T-cell (primary cell): ENCODE measurements around the gene DDR1. TPM values are rescaled to one million over a fixed set of nuclear protein-coding genes. Genes with fewer than 3 reads are reported as not detected.

Experiments
- ATAC-seq, 4 experiments: fragments of 200-7000 bp in 3 of 4; fragments of 150-1000 bp in 1 of 4; cut with Tn5 transposase; replicated peaks in 1 of 4; 1 replicate in 3 of 4; 2 replicates in 1 of 4; pipeline ENCODE4 v1.10.0; 2021; ENCODE audit warnings: moderate library complexity in 3 of 4, mild to moderate bottlenecking in 2 of 4, moderate number of reproducible peaks in 1 of 4
- CTCF ChIA-PET, 2 donors: fragments of 300-600 bp; sonication (Branson Sonifier 250); formaldehyde crosslinking; loops; one replicate each; lab custom pipeline; 2022; ENCODE audit warnings: antibody characterized with exemption in 2 of 2; lab: Charles Lee
- POLR2A ChIA-PET, 2 donors: fragments of 300-600 bp; sonication (Branson Sonifier 250); formaldehyde crosslinking; loops; one replicate each; lab custom pipeline; 2022; ENCODE audit warnings: antibody characterized with exemption in 2 of 2; lab: Charles Lee
- DNase-seq, 35 experiments: peaks; one replicate each; pipeline versions ENCODE4 v3.0.0 to v3.0.0-alpha.2; 2013 to 2023
- H3K27ac ChIP-seq: one replicate; pipeline ENCODE4 v1.5.1; 2013; ENCODE audit warnings: low read length
- H3K27me3 ChIP-seq, 2 experiments: replicated peaks in 1 of 2; 1 replicate in 1 of 2; 2 replicates in 1 of 2; pipeline versions ENCODE4 v1.6.1 to v1.7.0; 2013; ENCODE audit warnings: low read length in 1 of 2, mixed read lengths in 1 of 2; ENCODE audit not compliant: control insufficient read depth in 2 of 2, insufficient read depth in 2 of 2; ENCODE audit errors: extremely low read depth in 1 of 2
- H3K36me3 ChIP-seq, 2 donors: 1 replicate in 1 of 2; 2 replicates in 1 of 2; pipeline versions ENCODE4 v1.6.1 to v1.7.0; 2013; ENCODE audit warnings: low read length in 1 of 2; ENCODE audit not compliant: control insufficient read depth in 2 of 2, insufficient read depth in 1 of 2; ENCODE audit errors: extremely low read depth in 1 of 2
- H3K4me1 ChIP-seq, 2 experiments: 1 replicate in 1 of 2; 2 replicates in 1 of 2; pipeline versions ENCODE4 v1.6.1 to v1.7.0; 2013; ENCODE audit warnings: low read length in 2 of 2, mixed read lengths in 1 of 2; ENCODE audit not compliant: insufficient read depth in 2 of 2, control insufficient read depth in 1 of 2; ENCODE audit errors: extremely low read depth in 1 of 2
- H3K4me3 ChIP-seq, 2 donors: 1 replicate in 1 of 2; 2 replicates in 1 of 2; pipeline versions ENCODE4 v1.5.1 to v1.7.0; 2013; ENCODE audit warnings: mild to moderate bottlenecking in 2 of 2, low read length in 1 of 2, moderate library complexity in 1 of 2; ENCODE audit not compliant: control insufficient read depth in 1 of 2; ENCODE audit errors: extremely low read depth in 1 of 2
- H3K9me3 ChIP-seq: 2 replicates; pipeline ENCODE4 v1.7.0; 2013
- H3K27ac Mint-ChIP-seq, 2 donors: one replicate each; pipeline ENCODE4 v1.8.0; 2020 to 2021; ENCODE audit warnings: mild to moderate bottlenecking in 2 of 2, mixed read lengths in 2 of 2
- H3K27me3 Mint-ChIP-seq, 2 donors: one replicate each; pipeline ENCODE4 v1.8.0; 2021 to 2022; ENCODE audit warnings: mixed read lengths in 2 of 2
- H3K36me3 Mint-ChIP-seq: one replicate; pipeline ENCODE4 v1.8.0; 2021; ENCODE audit warnings: mixed read lengths
- H3K4me1 Mint-ChIP-seq, 3 donors: one replicate each; pipeline ENCODE4 v1.8.0; 2020 to 2022; ENCODE audit warnings: mixed read lengths in 3 of 3, mild to moderate bottlenecking in 1 of 3
- H3K4me3 Mint-ChIP-seq, 3 donors: one replicate each; pipeline ENCODE4 v1.8.0; 2020 to 2022; ENCODE audit warnings: mild to moderate bottlenecking in 3 of 3, mixed read lengths in 3 of 3, moderate library complexity in 3 of 3
- H3K9me3 Mint-ChIP-seq, 3 donors: one replicate each; pipeline ENCODE4 v1.8.0; 2020 to 2022; ENCODE audit warnings: mixed read lengths in 3 of 3
- WGBS: methylation state at CpG from one replicate; pipeline ENCODE4 v1.1.5; 2013; ENCODE audit warnings: missing lambda C conversion rate; ENCODE audit not compliant: insufficient coverage; 5-methylcytosine and 5-hydroxymethylcytosine counted together
- total RNA-seq, 35 experiments: library from RNA in 6 of 35; stranded (reverse) in 6 of 35; fragments of 120-200 nt in 1 of 35; gene quantifications; one replicate each; pipeline versions ENCODE4 v1.2.1 to v1.2.4 and lab custom pipeline; 2013 to 2026

The DDR1 gene
- total RNA-seq, 5 donors from 2014 or later (not counting 1 experiment from before 2014, with no cell fraction given), result 8.8 to 23.9 (median 19.3) TPM

DNA sequence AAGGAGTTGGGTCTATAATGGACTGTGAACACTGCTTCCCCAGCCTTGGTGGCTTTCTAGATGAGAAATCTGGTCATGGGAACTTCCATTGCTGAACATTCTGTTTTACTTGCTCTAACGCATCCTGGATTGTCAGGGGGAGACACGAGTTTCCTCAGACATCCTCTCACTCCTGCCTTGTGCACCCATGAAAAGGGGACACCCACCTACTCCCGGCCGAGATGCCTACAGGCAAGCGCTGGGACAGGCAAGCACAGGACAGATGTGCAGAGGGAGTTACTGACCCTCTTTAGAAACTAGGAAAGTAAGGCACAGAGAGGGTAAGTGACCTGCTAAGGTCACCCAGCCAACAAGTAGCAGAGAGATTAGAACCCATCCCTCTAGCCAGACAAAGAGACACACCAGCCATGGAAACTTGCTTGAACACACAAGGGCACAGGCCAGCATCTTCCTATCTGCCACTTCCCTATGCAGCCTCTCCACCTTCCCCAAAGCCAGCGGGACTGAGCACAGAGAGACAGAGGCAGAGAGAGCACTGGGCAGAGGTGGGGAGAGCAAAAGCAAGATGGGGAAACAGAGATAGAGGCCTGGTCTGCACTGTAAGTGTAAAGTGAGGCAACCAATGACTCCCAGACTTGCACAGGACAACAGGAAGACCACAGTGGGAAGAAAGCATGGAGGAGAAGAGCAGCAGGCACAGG, 48.5 kb downstream of the DDR1 start:
- no peak for DNase-seq
- H3K4me1 Mint-ChIP-seq, result peaks cover 0 to 8% (median 3%) of the 10 kb centered on the region in 3 donors
- Histone ChIP-seq H3K36me3 (peaks cover 0 to 1% of the 10 kb centered on the region in 2 donors), H3K27me3 (peaks cover 0 to 9% of the 10 kb centered on the region in 2 experiments), H3K9me3 (peaks cover 2% of the 10 kb centered on the region), H3K4me1 (no peaks in the 10 kb centered on the region), H3K4me3 (no peak overlapping the region), H3K27ac (no peak overlapping the region)
- WGBS, result 73% methylated on average over 3 of the region's 6 CpGs
- no peak overlapping the region for H3K27ac Mint-ChIP-seq
- no peak overlapping the region for H3K4me3 Mint-ChIP-seq
- ChIA-PET CTCF (interaction anchor here in 1 of 2 donors (0.7 kb wide), 1 partner anchor 249 kb away, joined by 3 read pairs; no protein-coding TSS in a partner anchor), POLR2A (no interaction called here)
- H3K36me3 Mint-ChIP-seq, result peaks cover 4% of the 10 kb centered on the region
- no peak for ATAC-seq
- peaks cover 1 to 3% of the 10 kb centered on the region in 2 donors for H3K27me3 Mint-ChIP-seq
- peaks cover 0 to 14% (median 12%) of the 10 kb centered on the region in 3 donors for H3K9me3 Mint-ChIP-seq

GRCh38 chr6:30935018-30935417, 50.7 kb downstream of the DDR1 start:
- ChIA-PET POLR2A (no interaction called here), CTCF (interaction anchor here in 1 of 2 donors (0.7 kb wide), 1 partner anchor 46 kb away, joined by 3 read pairs; no protein-coding TSS in a partner anchor)
- no peak overlapping the region for H3K27ac ChIP-seq
- H3K4me3 Mint-ChIP-seq, result no peak overlapping the region
- H3K36me3 ChIP-seq, result no peaks in the 10 kb centered on the region
- no peak overlapping the region for H3K4me3 ChIP-seq
- no peak for DNase-seq
- no peaks in the 10 kb centered on the region for H3K9me3 Mint-ChIP-seq
- H3K27me3 ChIP-seq, result peaks cover 0 to 28% of the 10 kb centered on the region in 2 experiments
- H3K4me1 Mint-ChIP-seq, result peaks cover 0 to 8% (median 3%) of the 10 kb centered on the region in 3 donors
- WGBS, result 22% methylated on average over 3 of the region's 3 CpGs
- no peaks in the 10 kb centered on the region for H3K9me3 ChIP-seq
- peaks cover 7 to 8% of the 10 kb centered on the region in 2 donors for H3K27me3 Mint-ChIP-seq
- no peaks in the 10 kb centered on the region for H3K4me1 ChIP-seq
- H3K27ac Mint-ChIP-seq, result no peak overlapping the region
- H3K36me3 Mint-ChIP-seq, result no peaks in the 10 kb centered on the region
- ATAC-seq, result no peak

DNA sequence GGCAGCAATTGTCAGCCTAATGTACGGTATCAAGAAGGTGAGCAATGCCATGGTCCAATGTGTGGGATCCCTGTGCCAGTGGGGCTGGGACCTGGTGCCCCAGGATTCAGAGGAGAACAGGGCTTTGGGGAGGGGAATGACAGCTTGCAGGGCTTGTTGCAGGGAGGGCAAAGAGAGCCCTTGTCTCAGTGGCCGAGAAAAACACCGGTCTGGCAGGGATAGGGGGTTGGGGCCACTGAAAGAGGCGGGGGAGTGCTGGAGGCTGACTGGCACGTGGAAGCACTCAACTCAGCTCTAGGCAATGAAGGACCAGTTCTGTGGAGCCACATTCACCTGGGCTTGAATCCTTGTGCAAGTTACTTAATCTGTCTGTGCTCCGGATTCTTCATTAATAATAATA, 52.9 kb downstream of the DDR1 start:
- Histone ChIP-seq H3K27me3 (peaks cover 0 to 50% of the 10 kb centered on the region in 2 experiments), H3K4me1 (no peaks in the 10 kb centered on the region), H3K36me3 (no peaks in the 10 kb centered on the region), H3K9me3 (no peaks in the 10 kb centered on the region), H3K4me3 (no peak overlapping the region), H3K27ac (no peak overlapping the region)
- Mint-ChIP-seq H3K36me3 (no peaks in the 10 kb centered on the region), H3K27me3 (peaks cover 22 to 31% of the 10 kb centered on the region in 2 donors), H3K27ac (no peak overlapping the region), H3K4me1 (peaks cover 0 to 8% (median 3%) of the 10 kb centered on the region in 3 donors), H3K9me3 (no peaks in the 10 kb centered on the region), H3K4me3 (no peak overlapping the region)
- WGBS, result 92% methylated on average over 4 of the region's 6 CpGs
- ChIA-PET POLR2A (no interaction called here), CTCF (no interaction called here)
- no peak for ATAC-seq
- no peak for DNase-seq

DNA sequence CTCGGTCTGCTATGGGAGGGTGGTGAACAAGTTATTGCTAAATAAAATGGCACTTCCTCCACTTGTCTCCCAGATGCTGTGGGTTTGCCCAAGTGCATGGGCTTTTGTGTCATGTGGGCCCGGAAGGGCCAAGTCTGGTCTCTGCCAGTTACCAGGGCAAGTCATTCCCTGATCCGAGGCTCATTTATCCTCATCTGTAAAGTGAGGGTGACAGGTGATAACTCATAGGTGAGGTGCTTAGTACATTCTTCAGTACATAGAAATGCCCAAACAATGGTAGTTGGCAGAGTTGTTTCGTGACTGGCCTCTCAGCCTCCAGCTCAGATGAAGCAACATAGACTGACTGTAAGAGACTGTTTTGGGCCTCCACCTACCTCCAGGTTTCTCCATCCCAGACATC, 54.4 kb downstream of the DDR1 start:
- no peaks in the 10 kb centered on the region for H3K9me3 Mint-ChIP-seq
- no peak overlapping the region for H3K4me3 Mint-ChIP-seq
- no peak overlapping the region for H3K27ac ChIP-seq
- peaks cover 2 to 17% (median 7%) of the 10 kb centered on the region in 3 donors for H3K4me1 Mint-ChIP-seq
- no peaks in the 10 kb centered on the region for H3K9me3 ChIP-seq
- ChIA-PET CTCF (no interaction called here), POLR2A (no interaction called here)
- H3K4me3 ChIP-seq, result no peak overlapping the region
- no peaks in the 10 kb centered on the region for H3K36me3 Mint-ChIP-seq
- H3K27ac Mint-ChIP-seq, result no peak overlapping the region
- no peak for ATAC-seq
- DNase-seq, result no peak
- no CpG with 5 or more reads among the region's 4 CpGs for WGBS
- H3K27me3 Mint-ChIP-seq, result peaks cover 35 to 44% of the 10 kb centered on the region in 2 donors
- H3K4me1 ChIP-seq, result no peaks in the 10 kb centered on the region
- H3K27me3 ChIP-seq, result peaks cover 0 to 59% of the 10 kb centered on the region in 2 experiments
- no peaks in the 10 kb centered on the region for H3K36me3 ChIP-seq

DNA sequence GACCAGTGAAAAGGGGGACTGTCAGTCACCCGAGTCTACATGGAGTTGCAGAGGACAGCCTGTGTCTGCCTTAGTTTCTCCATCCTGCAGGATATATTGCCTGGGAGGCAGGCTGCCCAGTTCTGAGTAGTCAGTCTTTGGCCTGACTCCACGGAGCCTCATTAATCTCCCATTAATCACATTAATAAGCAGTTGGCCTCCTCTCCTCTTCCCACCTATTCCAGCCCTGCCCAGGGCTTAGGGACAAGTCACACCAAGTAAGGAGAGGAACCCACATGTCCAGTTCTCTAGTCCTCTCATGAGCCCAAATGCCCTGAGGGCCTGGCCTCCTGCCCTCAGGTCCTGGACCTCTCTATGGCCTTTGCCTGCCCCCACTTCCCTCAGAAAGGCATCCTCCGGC, 55.2 kb downstream of the DDR1 start:
- Histone ChIP-seq H3K9me3 (no peaks in the 10 kb centered on the region), H3K4me3 (no peak overlapping the region), H3K4me1 (no peaks in the 10 kb centered on the region), H3K36me3 (no peaks in the 10 kb centered on the region), H3K27ac (no peak overlapping the region), H3K27me3 (peaks cover 0 to 63% of the 10 kb centered on the region in 2 experiments)
- Mint-ChIP-seq H3K4me3 (no peak overlapping the region), H3K4me1 (peaks cover 2 to 17% (median 7%) of the 10 kb centered on the region in 3 donors), H3K9me3 (no peaks in the 10 kb centered on the region), H3K27me3 (peaks cover 41 to 50% of the 10 kb centered on the region in 2 donors), H3K36me3 (no peaks in the 10 kb centered on the region), H3K27ac (no peak overlapping the region)
- no peak for ATAC-seq
- DNase-seq, result no peak
- POLR2A ChIA-PET, result no interaction called here
- CTCF ChIA-PET, result no interaction called here
- 90% methylated on average over 2 of the region's 3 CpGs for WGBS

- Histone ChIP-seq H3K36me3 (no peaks in the 10 kb centered on the region), H3K4me3 (no peak within 1 kb of the TSS), H3K4me1 (no peaks in the 10 kb centered on the region), H3K27ac (no peak within 1 kb of the TSS), H3K9me3 (no peaks in the 10 kb centered on the region), H3K27me3 (peaks cover 0 to 68% of the 10 kb centered on the region in 2 experiments)
- CTCF ChIA-PET, result interaction anchor here in 1 of 2 donors (0.6 kb wide), 1 partner anchor 72 kb away, joined by 3 read pairs; no protein-coding TSS in a partner anchor
- DNase-seq (no peak), ATAC-seq (no peak)
- Mint-ChIP-seq H3K9me3 (no peaks in the 10 kb centered on the region), H3K36me3 (no peaks in the 10 kb centered on the region), H3K4me3 (no peak within 1 kb of the TSS), H3K4me1 (peaks cover 2 to 9% (median 4%) of the 10 kb centered on the region in 3 donors), H3K27ac (no peak within 1 kb of the TSS), H3K27me3 (peaks cover 48 to 58% of the 10 kb centered on the region in 2 donors)
- POLR2A ChIA-PET, result no interaction called here
- 48% methylated on average over 4 of the region's 16 CpGs for WGBS
Measured at GRCh38 chr6:30940361-30940986, 56.2 kb downstream of the DDR1 start, which contains the start of gene MUCL3. Gene MUCL3 (plus strand): TSS chr6:30940973. CDS start chr6:30941000, 27 bp downstream.
